H9 (cell line): Measurements from ENCODE around the gene MOV10. TPM values are rescaled to one million over a fixed set of nuclear protein-coding genes. Genes with fewer than 3 reads are reported as not detected.

ENCODE experiments used
- DNase-seq: peaks from one replicate; pipeline ENCODE4 v3.0.0-alpha.2; 2017
- H2AFZ ChIP-seq: one replicate; pipeline ENCODE4 v1.6.1; 2013; ENCODE audit warnings: mild to moderate bottlenecking, low read length, control low read depth, moderate library complexity
- H2AK5ac ChIP-seq: 2 replicates; pipeline ENCODE4 v1.6.1; 2013; ENCODE audit warnings: low read length, control low read depth, mixed read lengths; ENCODE audit not compliant: insufficient read length
- H2BK120ac ChIP-seq: one replicate; pipeline ENCODE4 v1.6.1; 2013; ENCODE audit warnings: low read depth, mild to moderate bottlenecking, low read length, control low read depth, inconsistent platforms; ENCODE audit not compliant: poor library complexity, severe bottlenecking
- H2BK12ac ChIP-seq: 2 replicates; pipeline ENCODE4 v1.6.1; 2013; ENCODE audit warnings: low read length, control low read depth, mixed read lengths, low read depth; ENCODE audit not compliant: insufficient read length
- H2BK15ac ChIP-seq: 2 replicates; pipeline ENCODE4 v1.6.1; 2013; ENCODE audit warnings: low read depth, low read length, control low read depth
- H2BK20ac ChIP-seq: one replicate; pipeline ENCODE4 v1.6.1; 2013; ENCODE audit warnings: low read depth, mild to moderate bottlenecking, low read length, control low read depth, inconsistent platforms; ENCODE audit not compliant: poor library complexity, severe bottlenecking
- H2BK5ac ChIP-seq: 2 replicates; pipeline ENCODE4 v1.6.1; 2013; ENCODE audit warnings: low read length, control low read depth, mixed read lengths; ENCODE audit not compliant: insufficient read length
- H3K14ac ChIP-seq: 2 replicates; pipeline ENCODE4 v1.6.1; 2013; ENCODE audit warnings: low read length, control low read depth; ENCODE audit not compliant: insufficient read depth
- H3K18ac ChIP-seq: 2 replicates; pipeline ENCODE4 v1.6.1; 2013; ENCODE audit warnings: low read depth, mild to moderate bottlenecking, mixed read lengths, low read length, control low read depth; ENCODE audit not compliant: insufficient read length
- H3K23ac ChIP-seq: 2 replicates; pipeline ENCODE4 v1.6.1; 2013; ENCODE audit warnings: low read length, control low read depth, mixed read lengths, low read depth; ENCODE audit not compliant: insufficient read length
- H3K23me2 ChIP-seq: 2 replicates; pipeline ENCODE4 v1.6.1; 2013; ENCODE audit warnings: low read depth, mild to moderate bottlenecking, mixed read lengths, low read length, control low read depth; ENCODE audit not compliant: insufficient read length, poor library complexity, severe bottlenecking
- H3K27ac ChIP-seq: 2 replicates; pipeline ENCODE4 v1.5.1; 2013; ENCODE audit warnings: low read length, control low read depth, mixed read lengths, low read depth; ENCODE audit not compliant: insufficient read length
- H3K27me3 ChIP-seq: 2 replicates; pipeline ENCODE4 v1.6.1; 2013; ENCODE audit warnings: low read length, control low read depth, inconsistent platforms; ENCODE audit not compliant: insufficient read depth
- H3K4ac ChIP-seq: 2 replicates; pipeline ENCODE4 v1.6.1; 2013; ENCODE audit warnings: low read depth, mild to moderate bottlenecking, control low read depth, inconsistent platforms, low read length, moderate library complexity
- H3K4me1 ChIP-seq: 2 replicates; pipeline ENCODE4 v1.6.1; 2013; ENCODE audit warnings: low read length, control low read depth, inconsistent platforms; ENCODE audit not compliant: insufficient read depth
- H3K4me2 ChIP-seq: 2 replicates; pipeline ENCODE4 v1.6.1; 2013; ENCODE audit warnings: low read length, control low read depth, mixed read lengths; ENCODE audit not compliant: insufficient read length, insufficient read depth
- H3K56ac ChIP-seq: 2 replicates; pipeline ENCODE4 v1.6.1; 2013; ENCODE audit warnings: low read depth, mild to moderate bottlenecking, mixed read lengths, low read length, control low read depth; ENCODE audit not compliant: insufficient read length
- H3K79me1 ChIP-seq: 2 replicates; pipeline ENCODE4 v1.6.1; 2013; ENCODE audit warnings: low read depth, mild to moderate bottlenecking, moderate library complexity, low read length, control low read depth, inconsistent platforms; ENCODE audit not compliant: insufficient read depth, poor library complexity, severe bottlenecking
- H3K79me2 ChIP-seq: 2 replicates; pipeline ENCODE4 v1.6.1; 2013; ENCODE audit warnings: low read length, control low read depth, inconsistent platforms; ENCODE audit not compliant: insufficient read depth
- H3K9ac ChIP-seq: 2 replicates; pipeline ENCODE4 v1.6.1; 2013; ENCODE audit warnings: low read length, control low read depth, mixed read lengths; ENCODE audit not compliant: insufficient read length; ENCODE audit errors: extremely low read depth
- H3K9me3 ChIP-seq: one replicate; pipeline ENCODE4 v1.6.1; 2013; ENCODE audit warnings: low read depth, low read length, inconsistent platforms; ENCODE audit not compliant: control insufficient read depth
- H3T11ph ChIP-seq: one replicate; pipeline ENCODE4 v1.6.1; 2013; ENCODE audit warnings: mild to moderate bottlenecking, low read length, control low read depth, inconsistent platforms
- H4K20me1 ChIP-seq: one replicate; pipeline ENCODE4 v1.6.1; 2013; ENCODE audit not compliant: control insufficient read depth, insufficient read length, insufficient read depth
- H4K5ac ChIP-seq: 2 replicates; pipeline ENCODE4 v1.6.1; 2013; ENCODE audit warnings: low read depth, mild to moderate bottlenecking, mixed read lengths, low read length, control low read depth; ENCODE audit not compliant: insufficient read length
- H4K8ac ChIP-seq: replicated peaks from 2 replicates; pipeline ENCODE4 v1.6.1; 2013; ENCODE audit warnings: low read length, control low read depth, mixed read lengths, low read depth; ENCODE audit not compliant: insufficient read length
- H4K91ac ChIP-seq: 2 replicates; pipeline ENCODE4 v1.6.1; 2013; ENCODE audit warnings: low read depth, mild to moderate bottlenecking, moderate library complexity, mixed read lengths, low read length, control low read depth; ENCODE audit not compliant: insufficient read length
- H3K27ac Mint-ChIP-seq, 3 experiments: 2 replicates in 2 of 3; 3 replicates in 1 of 3; pipeline ENCODE4 v1.8.0; 2020 to 2021; ENCODE audit warnings: mixed read lengths in 3 of 3, mild to moderate bottlenecking in 1 of 3, moderate library complexity in 1 of 3
- H3K27me3 Mint-ChIP-seq: 2 replicates; pipeline ENCODE4 v1.8.0; 2021; ENCODE audit warnings: low read depth, mild to moderate bottlenecking, moderate library complexity, mixed read lengths
- H3K36me3 Mint-ChIP-seq, 3 experiments: 2 replicates in 2 of 3; 3 replicates in 1 of 3; pipeline ENCODE4 v1.8.0; 2020 to 2021; ENCODE audit warnings: low read depth in 3 of 3, mixed read lengths in 3 of 3; ENCODE audit not compliant: insufficient read depth in 1 of 3
- H3K4me1 Mint-ChIP-seq, 2 experiments: 2 replicates each; pipeline ENCODE4 v1.8.0; 2020; ENCODE audit warnings: mixed read lengths in 2 of 2
- H3K4me3 Mint-ChIP-seq, 2 experiments: 2 replicates in 1 of 2; 3 replicates in 1 of 2; pipeline ENCODE4 v1.8.0; 2020 to 2021; ENCODE audit warnings: mild to moderate bottlenecking in 2 of 2, mixed read lengths in 2 of 2, moderate library complexity in 1 of 2
- H3K9me3 Mint-ChIP-seq, 2 experiments: 2 replicates in 1 of 2; 3 replicates in 1 of 2; pipeline ENCODE4 v1.8.0; 2020; ENCODE audit warnings: mild to moderate bottlenecking in 2 of 2, mixed read lengths in 2 of 2, moderate library complexity in 1 of 2
- WGBS: extraction: QIAGEN DNeasy Blood & Tissue Kit; methylation state at CpG from one replicate; pipeline ENCODE4 v1.1.7; 2013; ENCODE audit warnings: missing lambda C conversion rate, low lambda C conversion rate, mixed read lengths; ENCODE audit not compliant: insufficient read length; ENCODE audit errors: extremely low coverage; 5-methylcytosine and 5-hydroxymethylcytosine counted together
- total RNA-seq: library from RNA; stranded (reverse); gene quantifications from 2 replicates; pipeline ENCODE4 v1.2.1, GENCODE V29; 2021
- TF ChIP-seq, protein P1 (sequence below): fragments of 200-600 bp; sonication (generic); conservative IDR thresholded peaks from 3 replicates; pipeline ENCODE4 v1.8.0; 2021; ENCODE audit warnings: antibody characterized with exemption, mild to moderate bottlenecking

Gene MOV10
- total RNA-seq, 1 experiment from 2014 or later, result 77.8 TPM

GRCh38 chr1:112706505-112707220 lies 32.2 kb downstream of the MOV10 start, which contains the start of gene RHOC:
Gene RHOC (minus strand): TSS chr1:112707127. CDS start chr1:112703799, 3,328 bp downstream.
- no peaks in the 10 kb centered on the region for H3K9me3 ChIP-seq
- H2BK15ac ChIP-seq, result no peak within 1 kb of the TSS
- H3K27ac ChIP-seq, result no peak within 1 kb of the TSS
- no peaks in the 10 kb centered on the region for H3K79me2 ChIP-seq
- H2BK20ac ChIP-seq, result no peak within 1 kb of the TSS
- peaks cover 13% of the 10 kb centered on the region for H3K23me2 ChIP-seq
- H3K56ac ChIP-seq, result no peak within 1 kb of the TSS
- H2AK5ac ChIP-seq, result no peak within 1 kb of the TSS
- peak within 1 kb of the TSS; percentile 18 for H3K9ac ChIP-seq
- no peaks in the 10 kb centered on the region; a peak in 1 of 5 replicates for H3K9me3 Mint-ChIP-seq
- DNase-seq, result peak; percentile 68
- H4K8ac ChIP-seq, result no peak within 1 kb of the TSS
- peaks cover 57 to 66% of the 10 kb centered on the region in 2 experiments for H3K4me1 Mint-ChIP-seq
- H3K36me3 Mint-ChIP-seq, result peaks cover 15 to 38% (median 36%) of the 10 kb centered on the region in 3 experiments; a peak in 6 of 7 replicates
- no peak within 1 kb of the TSS for H4K91ac ChIP-seq
- no peak within 1 kb of the TSS for H3K4ac ChIP-seq
- H4K5ac ChIP-seq, result no peak within 1 kb of the TSS
- no peak within 1 kb of the TSS for H2AFZ ChIP-seq
- H4K20me1 ChIP-seq, result no peaks in the 10 kb centered on the region
- no CpG with 5 or more reads among the region's 61 CpGs for WGBS
- no peak within 1 kb of the TSS for H2BK5ac ChIP-seq
- no peak within 1 kb of the TSS; the same call in 1 of the 2 replicates for H3K14ac ChIP-seq
- no peak within 1 kb of the TSS for H2BK120ac ChIP-seq
- TF ChIP-seq, protein P1, sequence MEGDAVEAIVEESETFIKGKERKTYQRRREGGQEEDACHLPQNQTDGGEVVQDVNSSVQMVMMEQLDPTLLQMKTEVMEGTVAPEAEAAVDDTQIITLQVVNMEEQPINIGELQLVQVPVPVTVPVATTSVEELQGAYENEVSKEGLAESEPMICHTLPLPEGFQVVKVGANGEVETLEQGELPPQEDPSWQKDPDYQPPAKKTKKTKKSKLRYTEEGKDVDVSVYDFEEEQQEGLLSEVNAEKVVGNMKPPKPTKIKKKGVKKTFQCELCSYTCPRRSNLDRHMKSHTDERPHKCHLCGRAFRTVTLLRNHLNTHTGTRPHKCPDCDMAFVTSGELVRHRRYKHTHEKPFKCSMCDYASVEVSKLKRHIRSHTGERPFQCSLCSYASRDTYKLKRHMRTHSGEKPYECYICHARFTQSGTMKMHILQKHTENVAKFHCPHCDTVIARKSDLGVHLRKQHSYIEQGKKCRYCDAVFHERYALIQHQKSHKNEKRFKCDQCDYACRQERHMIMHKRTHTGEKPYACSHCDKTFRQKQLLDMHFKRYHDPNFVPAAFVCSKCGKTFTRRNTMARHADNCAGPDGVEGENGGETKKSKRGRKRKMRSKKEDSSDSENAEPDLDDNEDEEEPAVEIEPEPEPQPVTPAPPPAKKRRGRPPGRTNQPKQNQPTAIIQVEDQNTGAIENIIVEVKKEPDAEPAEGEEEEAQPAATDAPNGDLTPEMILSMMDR, result no peak
- H3K27ac Mint-ChIP-seq, result peak within 1 kb of the TSS in 2 of 3 experiments; percentile 30 to 81; a peak in 3 of 7 replicates
- no peaks in the 10 kb centered on the region for H3K79me1 ChIP-seq
- no peak within 1 kb of the TSS for H3K23ac ChIP-seq
- H3K4me2 ChIP-seq, result peak within 1 kb of the TSS; percentile 66
- H3K18ac ChIP-seq, result peak within 1 kb of the TSS; percentile 45
- H3K27me3 ChIP-seq, result peaks cover 4% of the 10 kb centered on the region; the same call in 1 of the 2 replicates
- H3K27me3 Mint-ChIP-seq, result peaks cover 64% of the 10 kb centered on the region
- H3T11ph ChIP-seq, result no peak within 1 kb of the TSS
- peaks cover 13% of the 10 kb centered on the region for H3K4me1 ChIP-seq
- no peak within 1 kb of the TSS for H2BK12ac ChIP-seq
- H3K4me3 Mint-ChIP-seq, result peak within 1 kb of the TSS; percentile 72 to 84
